Measurements from ENCODE around the gene CCDC175. TPM values are rescaled to one million over a fixed set of nuclear protein-coding genes. Genes with fewer than 3 reads are reported as not detected.

CCDC175 gene
- not detected in 2 replicates for total RNA-seq

- ATAC-seq (ENCODE audit: low read depth) = peak; percentile 94
- peak within 1 kb of the TSS; percentile 70 for H3K4me3 Mint-ChIP-seq
- ChIA-PET POLR2A (no interaction called here), CTCF (interaction anchor here (0.6 to 2.3 kb wide), 10 partner anchors 9 to 609 kb away, joined by 3 to 9 read pairs (median 5); partner anchors contain the start of genes JKAMP and L3HYPDH)
- H3K4me1 Mint-ChIP-seq = peaks cover 8% of the 10 kb centered on the region
- no peak within 1 kb of the TSS for H3K27ac Mint-ChIP-seq
- DNase-seq = peak; percentile 68
- intact Hi-C loops (cut with micrococcal nuclease) = loop anchor here (1.0 to 10.0 kb wide), 7 partner anchors 69 to 1075 kb away; partner anchors contain the start of genes JKAMP, L3HYPDH and PCNX4
- no peaks in the 10 kb centered on the region for H3K9me3 Mint-ChIP-seq
- no peaks in the 10 kb centered on the region for H3K36me3 Mint-ChIP-seq (ENCODE audit: low read depth)
- TF ChIP-seq CTCF (IDR thresholded peaks at IDR 0.05) = no peak
- H3K27me3 Mint-ChIP-seq = peaks cover 11% of the 10 kb centered on the region
Measured at GRCh38 chr14:59576332-59577294, at the start of gene CCDC175. Gene CCDC175 (minus strand): TSS chr14:59576812. CDS start chr14:59576775, 37 bp downstream.

- H3K27ac Mint-ChIP-seq = no peak overlapping the region
- DNase-seq = no peak
- no peaks in the 10 kb centered on the region for H3K4me1 Mint-ChIP-seq
- no peak overlapping the region for H3K4me3 Mint-ChIP-seq
- CTCF ChIA-PET = no interaction called here
- POLR2A ChIA-PET = no interaction called here
- no peaks in the 10 kb centered on the region for H3K36me3 Mint-ChIP-seq (ENCODE audit: low read depth)
- no peaks in the 10 kb centered on the region for H3K9me3 Mint-ChIP-seq
- no peak for TF ChIP-seq CTCF (IDR thresholded peaks at IDR 0.05)
- intact Hi-C loops (cut with micrococcal nuclease) = no loop called here
- no peak for ATAC-seq (ENCODE audit: low read depth)
- peaks cover 20% of the 10 kb centered on the region for H3K27me3 Mint-ChIP-seq
Measured at GRCh38 chr14:59622631-59623030, 46.0 kb upstream of the CCDC175 start.

- DNase-seq (no peak), ATAC-seq (ENCODE audit: low read depth) (no peak)
- ChIA-PET CTCF (no interaction called here), POLR2A (no interaction called here)
- Mint-ChIP-seq H3K4me1 (no peaks in the 10 kb centered on the region), H3K9me3 (no peaks in the 10 kb centered on the region), H3K27me3 (peaks cover 16% of the 10 kb centered on the region), H3K27ac (no peak overlapping the region), H3K36me3 (ENCODE audit: low read depth) (no peaks in the 10 kb centered on the region), H3K4me3 (no peak overlapping the region)
- intact Hi-C loops (cut with micrococcal nuclease) = no loop called here
- no peak for TF ChIP-seq CTCF (IDR thresholded peaks at IDR 0.05)
Measured at GRCh38 chr14:59619061-59619460, 42.4 kb upstream of the CCDC175 start.

- no peaks in the 10 kb centered on the region for H3K36me3 Mint-ChIP-seq (ENCODE audit: low read depth)
- no peak for ATAC-seq (ENCODE audit: low read depth)
- ChIA-PET POLR2A (no interaction called here), CTCF (no interaction called here)
- peaks cover 18% of the 10 kb centered on the region for H3K27me3 Mint-ChIP-seq
- H3K4me3 Mint-ChIP-seq = no peak overlapping the region
- no peak for TF ChIP-seq CTCF (IDR thresholded peaks at IDR 0.05)
- no peak for DNase-seq
- H3K9me3 Mint-ChIP-seq = no peaks in the 10 kb centered on the region
- H3K4me1 Mint-ChIP-seq = no peaks in the 10 kb centered on the region
- H3K27ac Mint-ChIP-seq = no peak overlapping the region
- intact Hi-C loops (cut with micrococcal nuclease) = no loop called here
Measured at GRCh38 chr14:59601056-59601455, 24.4 kb upstream of the CCDC175 start.

- TF ChIP-seq CTCF (IDR thresholded peaks at IDR 0.05) = no peak
- peaks cover 20% of the 10 kb centered on the region for H3K27me3 Mint-ChIP-seq
- ChIA-PET POLR2A (no interaction called here), CTCF (no interaction called here)
- no peak for ATAC-seq (ENCODE audit: low read depth)
- H3K4me1 Mint-ChIP-seq = no peaks in the 10 kb centered on the region
- H3K4me3 Mint-ChIP-seq = no peak overlapping the region
- intact Hi-C loops (cut with micrococcal nuclease) = no loop called here
- H3K36me3 Mint-ChIP-seq (ENCODE audit: low read depth) = no peaks in the 10 kb centered on the region
- DNase-seq = no peak
- H3K9me3 Mint-ChIP-seq = no peaks in the 10 kb centered on the region
- H3K27ac Mint-ChIP-seq = no peak overlapping the region
Measured at GRCh38 chr14:59600211-59600945, 23.8 kb upstream of the CCDC175 start.

Measured in activated B cell treated with CpG ODN at 0.5 μM for 24 hours (primary cell).